ENCODE results near the gene WDR76. TPM values are rescaled to one million over a fixed set of nuclear protein-coding genes. Genes with fewer than 3 reads are reported as not detected.

The WDR76 gene
- total and polyA plus RNA-seq, 8 donors, result 0.72 to 3.3 (median 2.5) TPM

- FAIRE-seq (no peak), DNase-seq (no peak), ATAC-seq (no peak)
- TF ChIP-seq, protein P1, sequence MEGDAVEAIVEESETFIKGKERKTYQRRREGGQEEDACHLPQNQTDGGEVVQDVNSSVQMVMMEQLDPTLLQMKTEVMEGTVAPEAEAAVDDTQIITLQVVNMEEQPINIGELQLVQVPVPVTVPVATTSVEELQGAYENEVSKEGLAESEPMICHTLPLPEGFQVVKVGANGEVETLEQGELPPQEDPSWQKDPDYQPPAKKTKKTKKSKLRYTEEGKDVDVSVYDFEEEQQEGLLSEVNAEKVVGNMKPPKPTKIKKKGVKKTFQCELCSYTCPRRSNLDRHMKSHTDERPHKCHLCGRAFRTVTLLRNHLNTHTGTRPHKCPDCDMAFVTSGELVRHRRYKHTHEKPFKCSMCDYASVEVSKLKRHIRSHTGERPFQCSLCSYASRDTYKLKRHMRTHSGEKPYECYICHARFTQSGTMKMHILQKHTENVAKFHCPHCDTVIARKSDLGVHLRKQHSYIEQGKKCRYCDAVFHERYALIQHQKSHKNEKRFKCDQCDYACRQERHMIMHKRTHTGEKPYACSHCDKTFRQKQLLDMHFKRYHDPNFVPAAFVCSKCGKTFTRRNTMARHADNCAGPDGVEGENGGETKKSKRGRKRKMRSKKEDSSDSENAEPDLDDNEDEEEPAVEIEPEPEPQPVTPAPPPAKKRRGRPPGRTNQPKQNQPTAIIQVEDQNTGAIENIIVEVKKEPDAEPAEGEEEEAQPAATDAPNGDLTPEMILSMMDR (IDR thresholded peaks at IDR 0.05), result no peak
- no peak overlapping the region for H3K27ac ChIP-seq
- H3K4me3 ChIP-seq, result no peak overlapping the region
- H3K4me1 ChIP-seq, result no peaks in the 10 kb centered on the region
- 93 to 94% methylated on average over 15 of the region's 15 CpGs for WGBS, 2 donors
- H3K36me3 ChIP-seq, result no peaks in the 10 kb centered on the region
- H3K9me3 ChIP-seq, result no peaks in the 10 kb centered on the region
- intact Hi-C loops (cut with DNase I), result no loop called here
- no peaks in the 10 kb centered on the region for H3K27me3 ChIP-seq
These were observed 52.9 kb downstream of the WDR76 start for GRCh38 chr15:43879386-43880355.

- no peak overlapping the region for H3K4me3 ChIP-seq
- H3K9me3 ChIP-seq, result no peaks in the 10 kb centered on the region
- no peak overlapping the region for H3K27ac ChIP-seq
- FAIRE-seq (no peak), ATAC-seq (no peak), DNase-seq (no peak)
- TF ChIP-seq, protein P1 (IDR thresholded peaks at IDR 0.05), result no peak
- H3K36me3 ChIP-seq, result no peaks in the 10 kb centered on the region
- H3K27me3 ChIP-seq, result no peaks in the 10 kb centered on the region
- H3K4me1 ChIP-seq, result no peaks in the 10 kb centered on the region
- 93 to 95% methylated on average over 5 of the region's 5 CpGs for WGBS, 2 donors
- intact Hi-C loops (cut with DNase I), result no loop called here
These were observed 53.8 kb downstream of the WDR76 start for GRCh38 chr15:43880406-43881194.

DNA sequence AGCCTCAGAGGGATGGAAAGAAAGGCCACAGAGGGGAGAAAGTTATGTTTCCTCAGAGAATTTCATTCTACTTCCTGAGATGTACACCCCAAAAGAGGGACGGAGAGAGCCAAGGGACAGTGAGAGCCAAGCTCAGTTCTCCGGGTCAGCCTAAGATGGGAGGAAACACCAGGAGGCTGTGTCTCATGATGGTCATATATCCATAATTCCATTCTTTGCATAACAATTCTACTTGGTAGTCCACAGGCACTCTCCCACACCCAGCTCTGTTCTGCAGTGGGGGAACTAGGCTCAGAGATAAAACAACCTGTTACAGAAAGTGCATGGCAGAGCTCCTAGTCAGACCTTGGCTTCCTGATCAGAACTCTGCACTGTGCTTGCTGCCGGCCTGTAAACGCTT lies 54.4 kb downstream of the WDR76 start:
- Histone ChIP-seq H3K27ac (no peak overlapping the region), H3K36me3 (no peaks in the 10 kb centered on the region), H3K27me3 (no peaks in the 10 kb centered on the region), H3K4me1 (no peaks in the 10 kb centered on the region), H3K4me3 (no peak overlapping the region), H3K9me3 (no peaks in the 10 kb centered on the region)
- TF ChIP-seq, protein P1 (IDR thresholded peaks at IDR 0.05), result no peak
- FAIRE-seq, result no peak
- intact Hi-C loops (cut with DNase I), result no loop called here
- 82 to 90% methylated on average over 4 of the region's 4 CpGs for WGBS, 2 donors
- ATAC-seq, result no peak
- DNase-seq, result no peak

DNA sequence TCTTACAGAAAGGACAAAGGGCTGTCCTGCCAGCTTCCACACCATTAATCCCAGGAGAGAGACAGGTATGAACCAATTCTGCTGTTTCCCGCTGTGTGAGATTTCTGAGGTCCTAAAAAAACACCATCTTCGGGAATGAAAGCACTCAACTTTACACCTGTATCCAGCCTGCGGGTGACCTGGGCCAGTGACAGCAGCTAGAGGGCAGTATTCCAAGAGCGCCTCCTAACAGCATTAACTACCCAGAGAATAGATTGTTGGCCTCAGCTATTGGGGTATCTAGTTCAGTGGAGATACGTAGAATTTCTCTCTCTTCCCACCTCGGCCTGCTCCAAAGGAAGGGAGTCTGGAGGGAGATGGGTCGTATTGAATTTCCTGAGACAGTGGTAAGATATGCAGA lies 55.1 kb downstream of the WDR76 start:
- FAIRE-seq, result no peak
- 65 to 70% methylated on average over 7 of the region's 7 CpGs for WGBS, 2 donors
- ATAC-seq, result peak in 3 of 4 donors; percentile 38 to 64 (median 57)

More for the DNA sequence above, 55.1 kb downstream of the WDR76 start:
- H3K36me3 ChIP-seq, result no peaks in the 10 kb centered on the region
- H3K27ac ChIP-seq, result no peak overlapping the region
- TF ChIP-seq, protein P1 (IDR thresholded peaks at IDR 0.05), result peak in 3 of 4 donors; percentile 9 to 29 (median 24)
- no peaks in the 10 kb centered on the region for H3K27me3 ChIP-seq
- no peaks in the 10 kb centered on the region for H3K9me3 ChIP-seq
- no peak overlapping the region for H3K4me3 ChIP-seq
- H3K4me1 ChIP-seq, result no peaks in the 10 kb centered on the region
- intact Hi-C loops (cut with DNase I), result no loop called here
- peak in 1 of 6 donors; percentile 22 for DNase-seq
